Measurements from ENCODE around the gene IL17B. TPM values are rescaled to one million over a fixed set of nuclear protein-coding genes. Genes with fewer than 3 reads are reported as not detected.

Gene IL17B
- polyA plus RNA-seq, 1 donor (not counting 4 experiments of a cell fraction or from before 2014, with no cell fraction given), result not detected

DNA sequence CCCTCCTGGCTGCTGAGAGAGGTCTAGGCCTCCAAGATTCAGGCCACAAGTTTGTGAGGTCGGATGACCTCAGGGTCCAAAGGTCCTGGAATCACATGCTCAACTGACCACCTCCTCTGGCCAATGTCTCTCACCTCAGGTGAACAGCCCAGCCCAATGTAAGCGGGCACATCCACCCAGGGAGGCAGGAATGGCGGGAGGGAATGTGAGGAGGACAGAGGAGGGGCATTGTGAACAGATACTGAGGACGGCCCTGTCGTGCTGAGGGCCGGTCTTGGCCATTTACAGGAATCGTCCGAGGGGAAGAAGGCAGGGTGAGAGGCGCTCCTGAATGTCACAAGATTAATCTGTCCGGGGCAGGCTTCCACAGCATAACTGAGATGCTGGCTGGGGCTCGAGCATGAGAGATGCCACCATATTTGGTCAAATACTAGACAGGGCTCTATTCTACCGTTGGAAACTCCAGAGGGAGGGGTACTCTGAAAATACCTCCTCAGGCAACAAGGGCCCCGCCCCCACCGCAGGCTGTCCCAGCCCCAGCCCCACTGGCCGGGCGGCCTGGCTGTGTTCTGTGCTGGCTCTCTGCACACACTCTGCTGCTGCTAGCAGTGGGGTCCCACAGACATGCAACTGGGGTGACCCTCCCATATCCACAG, 1.5 kb upstream of the IL17B start:
- no peaks in the 10 kb centered on the region for H3K27me3 ChIP-seq (ENCODE audit: control insufficient read depth, extremely low read depth, insufficient read depth, low read length)
- H4K20me1 ChIP-seq (ENCODE audit: control insufficient read depth, extremely low read depth, insufficient read depth, low read length), result no peaks in the 10 kb centered on the region
- H2AFZ ChIP-seq (ENCODE audit: control insufficient read depth, low read length), result no peak overlapping the region
- peaks cover 4% of the 10 kb centered on the region for H3K4me1 ChIP-seq (ENCODE audit: control insufficient read depth, extremely low read depth, insufficient read depth, low read length)
- H3K9me1 ChIP-seq (ENCODE audit: control insufficient read depth, extremely low read depth, insufficient read depth, low read length), result no peaks in the 10 kb centered on the region
- TF ChIP-seq, protein P1, sequence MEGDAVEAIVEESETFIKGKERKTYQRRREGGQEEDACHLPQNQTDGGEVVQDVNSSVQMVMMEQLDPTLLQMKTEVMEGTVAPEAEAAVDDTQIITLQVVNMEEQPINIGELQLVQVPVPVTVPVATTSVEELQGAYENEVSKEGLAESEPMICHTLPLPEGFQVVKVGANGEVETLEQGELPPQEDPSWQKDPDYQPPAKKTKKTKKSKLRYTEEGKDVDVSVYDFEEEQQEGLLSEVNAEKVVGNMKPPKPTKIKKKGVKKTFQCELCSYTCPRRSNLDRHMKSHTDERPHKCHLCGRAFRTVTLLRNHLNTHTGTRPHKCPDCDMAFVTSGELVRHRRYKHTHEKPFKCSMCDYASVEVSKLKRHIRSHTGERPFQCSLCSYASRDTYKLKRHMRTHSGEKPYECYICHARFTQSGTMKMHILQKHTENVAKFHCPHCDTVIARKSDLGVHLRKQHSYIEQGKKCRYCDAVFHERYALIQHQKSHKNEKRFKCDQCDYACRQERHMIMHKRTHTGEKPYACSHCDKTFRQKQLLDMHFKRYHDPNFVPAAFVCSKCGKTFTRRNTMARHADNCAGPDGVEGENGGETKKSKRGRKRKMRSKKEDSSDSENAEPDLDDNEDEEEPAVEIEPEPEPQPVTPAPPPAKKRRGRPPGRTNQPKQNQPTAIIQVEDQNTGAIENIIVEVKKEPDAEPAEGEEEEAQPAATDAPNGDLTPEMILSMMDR (optimal IDR thresholded peaks at IDR 0.05 in 1 of 3, IDR thresholded peaks at IDR 0.05 in 1 of 3, conservative IDR thresholded peaks at IDR 0.05 in 1 of 3; ENCODE audit: extremely low read depth in 1 of 3, insufficient read depth in 2 of 3, low read length in 3 of 3), result no peak
- TF ChIP-seq EZH2 (IDR thresholded peaks at IDR 0.05; ENCODE audit: low read length), result no peak
- DNase-seq (ENCODE audit: low read depth, low spot score) (no peak), FAIRE-seq (no peak)
- no peak overlapping the region for H3K27ac ChIP-seq (ENCODE audit: control insufficient read depth, insufficient read depth, low read length)
- H3K36me3 ChIP-seq (ENCODE audit: control insufficient read depth in 2 of 2, extremely low read depth in 1 of 2, insufficient read depth in 2 of 2, low read length in 2 of 2), result no peaks in the 10 kb centered on the region
- H3K79me2 ChIP-seq (ENCODE audit: control insufficient read depth, insufficient read depth, low read length), result no peaks in the 10 kb centered on the region
- H3K4me3 ChIP-seq (ENCODE audit: control insufficient read depth in 2 of 3, extremely low read depth in 1 of 3, insufficient read depth in 2 of 3, low read depth in 1 of 3, low read length in 3 of 3), result no peak overlapping the region
- dilution Hi-C loops (cut with MboI; ENCODE audit: extremely low pct_ligation_motif_present, low sequenced_read_pairs), result no loop called here
- H3K9me3 ChIP-seq (ENCODE audit: control insufficient read depth, low read depth, low read length), result no peaks in the 10 kb centered on the region
- no peak overlapping the region for H3K9ac ChIP-seq (ENCODE audit: control insufficient read depth, extremely low read depth, insufficient read depth, low read length)
- H3K4me2 ChIP-seq (ENCODE audit: control insufficient read depth, extremely low read depth, insufficient read depth, low read depth, low read length), result no peak overlapping the region

DNA sequence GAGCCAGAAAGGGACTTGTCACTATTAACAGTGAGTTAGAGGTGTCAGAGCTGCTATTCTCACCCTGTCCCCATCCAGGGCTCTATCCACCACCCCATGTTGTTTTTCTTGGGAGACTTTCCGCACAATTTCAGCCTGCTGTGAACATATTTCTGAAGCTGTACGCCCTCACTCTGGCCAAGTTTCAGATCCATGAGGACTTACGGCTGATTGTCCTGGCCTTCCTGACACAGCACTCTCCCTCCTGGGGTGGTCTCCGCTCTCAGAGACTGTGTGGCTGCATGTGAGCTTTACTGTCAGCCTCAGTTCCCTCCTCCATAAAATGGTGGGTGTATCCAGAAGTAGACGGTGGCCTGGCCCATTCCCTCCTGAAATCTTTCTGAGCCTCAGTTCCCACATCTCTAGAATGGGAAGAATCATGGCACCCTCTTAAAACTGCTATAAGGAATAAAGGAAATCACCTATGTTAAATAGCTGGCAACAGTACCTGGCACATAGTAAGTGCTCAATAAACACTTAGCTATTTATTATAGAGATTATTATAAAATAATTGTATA, 804 bp upstream of the IL17B start:
- no peaks in the 10 kb centered on the region for H4K20me1 ChIP-seq (ENCODE audit: control insufficient read depth, extremely low read depth, insufficient read depth, low read length)

More for the DNA sequence above, 804 bp upstream of the IL17B start:
- Histone ChIP-seq H3K36me3 (ENCODE audit: control insufficient read depth in 2 of 2, extremely low read depth in 1 of 2, insufficient read depth in 2 of 2, low read length in 2 of 2) (no peaks in the 10 kb centered on the region), H3K79me2 (ENCODE audit: control insufficient read depth, insufficient read depth, low read length) (no peaks in the 10 kb centered on the region), H3K27me3 (ENCODE audit: control insufficient read depth, extremely low read depth, insufficient read depth, low read length) (no peaks in the 10 kb centered on the region), H3K4me3 (ENCODE audit: control insufficient read depth in 2 of 3, extremely low read depth in 1 of 3, insufficient read depth in 2 of 3, low read depth in 1 of 3, low read length in 3 of 3) (no peak overlapping the region), H3K9me1 (ENCODE audit: control insufficient read depth, extremely low read depth, insufficient read depth, low read length) (no peaks in the 10 kb centered on the region), H2AFZ (ENCODE audit: control insufficient read depth, low read length) (no peak overlapping the region), H3K27ac (ENCODE audit: control insufficient read depth, insufficient read depth, low read length) (no peak overlapping the region), H3K9me3 (ENCODE audit: control insufficient read depth, low read depth, low read length) (no peaks in the 10 kb centered on the region), H3K4me2 (ENCODE audit: control insufficient read depth, extremely low read depth, insufficient read depth, low read depth, low read length) (no peak overlapping the region), H3K9ac (ENCODE audit: control insufficient read depth, extremely low read depth, insufficient read depth, low read length) (no peak overlapping the region), H3K4me1 (ENCODE audit: control insufficient read depth, extremely low read depth, insufficient read depth, low read length) (peaks cover 4% of the 10 kb centered on the region)
- no peak for TF ChIP-seq EZH2 (IDR thresholded peaks at IDR 0.05; ENCODE audit: low read length)
- TF ChIP-seq, protein P1 (optimal IDR thresholded peaks at IDR 0.05 in 1 of 3, IDR thresholded peaks at IDR 0.05 in 1 of 3, conservative IDR thresholded peaks at IDR 0.05 in 1 of 3; ENCODE audit: extremely low read depth in 1 of 3, insufficient read depth in 2 of 3, low read length in 3 of 3), result no peak
- DNase-seq (ENCODE audit: low read depth, low spot score) (no peak), FAIRE-seq (no peak)
- dilution Hi-C loops (cut with MboI; ENCODE audit: extremely low pct_ligation_motif_present, low sequenced_read_pairs), result no loop called here

Measured in keratinocyte (primary cell).